ENCODE data around the gene HNRNPA0. TPM values are rescaled to one million over a fixed set of nuclear protein-coding genes. Genes with fewer than 3 reads are reported as not detected.

Gene HNRNPA0
- total and polyA plus RNA-seq, 3 experiments from 2014 or later = 20.1 to 45.9 (median 42.7) TPM

GRCh38 chr5:137733006-137733405 lies 21.2 kb downstream of the HNRNPA0 start:
- Mint-ChIP-seq H3K36me3 (peaks cover 1 to 7% (median 2%) of the 10 kb centered on the region in 3 donors), H3K9me3 (no peaks in the 10 kb centered on the region), H3K27me3 (no peaks in the 10 kb centered on the region), H3K4me3 (peak overlapping the region in 1 of 7 donors; percentile 68), H3K4me1 (peaks cover 0 to 11% (median 0%) of the 10 kb centered on the region in 3 donors), H3K27ac (no peak overlapping the region)
- Histone ChIP-seq H3K9me3 (ENCODE audit: low read length) (no peaks in the 10 kb centered on the region), H3K36me3 (ENCODE audit: insufficient read depth, low read length) (no peaks in the 10 kb centered on the region), H3K4me3 (ENCODE audit: low read length) (no peak overlapping the region), H3K27ac (ENCODE audit: low read depth, low read length) (no peak overlapping the region), H3K27me3 (ENCODE audit: insufficient read depth, low read length, poor library complexity, severe bottlenecking) (no peaks in the 10 kb centered on the region), H3K4me1 (ENCODE audit: insufficient read depth, low read length) (peaks cover 51% of the 10 kb centered on the region)
- POLR2A ChIA-PET = no interaction called here
- CTCF ChIA-PET = interaction anchor here (1.3 to 2.4 kb wide), 3 partner anchors 10 to 73 kb away, joined by 3 to 10 read pairs (median 5); no protein-coding TSS in a partner anchor
- no peak for DNase-seq

GRCh38 chr5:137731176-137731575 lies 23.0 kb downstream of the HNRNPA0 start:
- peaks cover 33% of the 10 kb centered on the region for H3K4me1 ChIP-seq (ENCODE audit: insufficient read depth, low read length)

GRCh38 chr5:137730336-137730735 lies 23.8 kb downstream of the HNRNPA0 start:
- Histone ChIP-seq H3K36me3 (ENCODE audit: insufficient read depth, low read length) (no peaks in the 10 kb centered on the region), H3K27ac (ENCODE audit: low read depth, low read length) (no peak overlapping the region), H3K4me1 (ENCODE audit: insufficient read depth, low read length) (peaks cover 29% of the 10 kb centered on the region), H3K9me3 (ENCODE audit: low read length) (no peaks in the 10 kb centered on the region), H3K27me3 (ENCODE audit: insufficient read depth, low read length, poor library complexity, severe bottlenecking) (no peaks in the 10 kb centered on the region), H3K4me3 (ENCODE audit: low read length) (no peak overlapping the region)
- H3K27me3 Mint-ChIP-seq = no peaks in the 10 kb centered on the region
- peaks cover 0 to 11% (median 0%) of the 10 kb centered on the region in 3 donors for H3K4me1 Mint-ChIP-seq
- no peak for DNase-seq
- ChIA-PET POLR2A (no interaction called here), CTCF (interaction anchor here (0.7 kb wide), 1 partner anchor 13 kb away, joined by 3 read pairs; no protein-coding TSS in a partner anchor)
- H3K9me3 Mint-ChIP-seq = no peaks in the 10 kb centered on the region
- H3K27ac Mint-ChIP-seq = no peak overlapping the region
- H3K36me3 Mint-ChIP-seq = peaks cover 1 to 5% (median 2%) of the 10 kb centered on the region in 3 donors
- no peak overlapping the region for H3K4me3 Mint-ChIP-seq

More at GRCh38 chr5:137731176-137731575, 23.0 kb downstream of the HNRNPA0 start:
- H3K36me3 Mint-ChIP-seq = peaks cover 1 to 5% (median 2%) of the 10 kb centered on the region in 3 donors
- DNase-seq = no peak
- no peak overlapping the region for H3K4me3 Mint-ChIP-seq
- no peaks in the 10 kb centered on the region for H3K36me3 ChIP-seq (ENCODE audit: insufficient read depth, low read length)
- no peak overlapping the region for H3K4me3 ChIP-seq (ENCODE audit: low read length)
- no peaks in the 10 kb centered on the region for H3K9me3 Mint-ChIP-seq
- peaks cover 0 to 11% (median 0%) of the 10 kb centered on the region in 3 donors for H3K4me1 Mint-ChIP-seq
- no peaks in the 10 kb centered on the region for H3K27me3 Mint-ChIP-seq
- no peak overlapping the region for H3K27ac ChIP-seq (ENCODE audit: low read depth, low read length)
- ChIA-PET POLR2A (no interaction called here), CTCF (interaction anchor here (1.9 kb wide), 1 partner anchor 11 kb away, joined by 5 read pairs; no protein-coding TSS in a partner anchor)
- H3K27me3 ChIP-seq (ENCODE audit: insufficient read depth, low read length, poor library complexity, severe bottlenecking) = no peaks in the 10 kb centered on the region
- no peaks in the 10 kb centered on the region for H3K9me3 ChIP-seq (ENCODE audit: low read length)
- peak overlapping the region in 1 of 8 donors; percentile 1 for H3K27ac Mint-ChIP-seq

GRCh38 chr5:137728048-137728447 lies 26.1 kb downstream of the HNRNPA0 start:
- Histone ChIP-seq H3K4me3 (ENCODE audit: low read length) (no peak overlapping the region), H3K36me3 (ENCODE audit: insufficient read depth, low read length) (no peaks in the 10 kb centered on the region), H3K9me3 (ENCODE audit: low read length) (no peaks in the 10 kb centered on the region), H3K27ac (ENCODE audit: low read depth, low read length) (no peak overlapping the region), H3K27me3 (ENCODE audit: insufficient read depth, low read length, poor library complexity, severe bottlenecking) (no peaks in the 10 kb centered on the region), H3K4me1 (ENCODE audit: insufficient read depth, low read length) (peaks cover 13% of the 10 kb centered on the region)
- Mint-ChIP-seq H3K4me1 (no peaks in the 10 kb centered on the region), H3K36me3 (peaks cover 1 to 5% (median 2%) of the 10 kb centered on the region in 3 donors), H3K4me3 (no peak overlapping the region), H3K9me3 (no peaks in the 10 kb centered on the region), H3K27me3 (no peaks in the 10 kb centered on the region), H3K27ac (no peak overlapping the region)
- ChIA-PET CTCF (interaction anchor here (0.9 to 1.4 kb wide), 3 partner anchors 15 to 67 kb away, joined by 3 read pairs; no protein-coding TSS in a partner anchor), POLR2A (no interaction called here)
- DNase-seq = no peak

- Mint-ChIP-seq H3K27ac (no peak overlapping the region), H3K4me3 (no peak overlapping the region), H3K36me3 (peaks cover 1 to 5% (median 2%) of the 10 kb centered on the region in 3 donors), H3K27me3 (no peaks in the 10 kb centered on the region), H3K4me1 (no peaks in the 10 kb centered on the region), H3K9me3 (no peaks in the 10 kb centered on the region)
- ChIA-PET CTCF (interaction anchor here (0.9 to 1.3 kb wide), 3 partner anchors 14 to 24 kb away, joined by 3 to 5 read pairs (median 3); no protein-coding TSS in a partner anchor), POLR2A (no interaction called here)
- Histone ChIP-seq H3K4me3 (ENCODE audit: low read length) (no peak overlapping the region), H3K27ac (ENCODE audit: low read depth, low read length) (no peak overlapping the region), H3K4me1 (ENCODE audit: insufficient read depth, low read length) (peaks cover 9% of the 10 kb centered on the region), H3K9me3 (ENCODE audit: low read length) (no peaks in the 10 kb centered on the region), H3K36me3 (ENCODE audit: insufficient read depth, low read length) (no peaks in the 10 kb centered on the region), H3K27me3 (ENCODE audit: insufficient read depth, low read length, poor library complexity, severe bottlenecking) (no peaks in the 10 kb centered on the region)
- DNase-seq = no peak
These were observed 26.5 kb downstream of the HNRNPA0 start for GRCh38 chr5:137727623-137728022.

- H3K4me1 Mint-ChIP-seq = no peaks in the 10 kb centered on the region
These were observed 29.9 kb downstream of the HNRNPA0 start for GRCh38 chr5:137724251-137724650.

GRCh38 chr5:137718611-137719010 lies 35.6 kb downstream of the HNRNPA0 start:
- Histone ChIP-seq H3K9me3 (ENCODE audit: low read length) (no peaks in the 10 kb centered on the region), H3K27ac (ENCODE audit: low read depth, low read length) (no peak overlapping the region), H3K4me1 (ENCODE audit: insufficient read depth, low read length) (no peaks in the 10 kb centered on the region), H3K36me3 (ENCODE audit: insufficient read depth, low read length) (no peaks in the 10 kb centered on the region), H3K27me3 (ENCODE audit: insufficient read depth, low read length, poor library complexity, severe bottlenecking) (no peaks in the 10 kb centered on the region), H3K4me3 (ENCODE audit: low read length) (no peak overlapping the region)
- no peaks in the 10 kb centered on the region for H3K4me1 Mint-ChIP-seq
- H3K27me3 Mint-ChIP-seq = no peaks in the 10 kb centered on the region
- H3K27ac Mint-ChIP-seq = no peak overlapping the region
- no peak overlapping the region for H3K4me3 Mint-ChIP-seq
- DNase-seq = no peak
- peaks cover 0 to 9% (median 4%) of the 10 kb centered on the region in 5 donors for H3K9me3 Mint-ChIP-seq
- H3K36me3 Mint-ChIP-seq = peaks cover 16 to 26% (median 21%) of the 10 kb centered on the region in 3 donors
- POLR2A ChIA-PET = no interaction called here
- CTCF ChIA-PET = interaction anchor here (0.5 kb wide), 1 partner anchor 24 kb away, joined by 3 read pairs; no protein-coding TSS in a partner anchor

More at GRCh38 chr5:137724251-137724650, 29.9 kb downstream of the HNRNPA0 start:
- H3K9me3 ChIP-seq (ENCODE audit: low read length) = no peaks in the 10 kb centered on the region
- no peaks in the 10 kb centered on the region for H3K9me3 Mint-ChIP-seq
- H3K27me3 Mint-ChIP-seq = no peaks in the 10 kb centered on the region
- POLR2A ChIA-PET = no interaction called here
- H3K36me3 ChIP-seq (ENCODE audit: insufficient read depth, low read length) = no peaks in the 10 kb centered on the region
- no peak overlapping the region for H3K27ac ChIP-seq (ENCODE audit: low read depth, low read length)
- CTCF ChIA-PET = interaction anchor here (1.1 kb wide), 1 partner anchor 64 kb away, joined by 3 read pairs; no protein-coding TSS in a partner anchor
- H3K4me1 ChIP-seq (ENCODE audit: insufficient read depth, low read length) = no peaks in the 10 kb centered on the region
- no peak for DNase-seq
- no peak overlapping the region for H3K4me3 ChIP-seq (ENCODE audit: low read length)
- no peaks in the 10 kb centered on the region for H3K27me3 ChIP-seq (ENCODE audit: insufficient read depth, low read length, poor library complexity, severe bottlenecking)
- peaks cover 0 to 9% (median 0%) of the 10 kb centered on the region in 3 donors for H3K36me3 Mint-ChIP-seq
- no peak overlapping the region for H3K4me3 Mint-ChIP-seq
- H3K27ac Mint-ChIP-seq = no peak overlapping the region

- CTCF ChIA-PET = no interaction called here
- Histone ChIP-seq H3K4me1 (ENCODE audit: insufficient read depth, low read length) (no peaks in the 10 kb centered on the region), H3K9me3 (ENCODE audit: low read length) (no peaks in the 10 kb centered on the region), H3K36me3 (ENCODE audit: insufficient read depth, low read length) (no peaks in the 10 kb centered on the region), H3K4me3 (ENCODE audit: low read length) (no peak overlapping the region), H3K27ac (ENCODE audit: low read depth, low read length) (no peak overlapping the region), H3K27me3 (ENCODE audit: insufficient read depth, low read length, poor library complexity, severe bottlenecking) (no peaks in the 10 kb centered on the region)
- H3K9me3 Mint-ChIP-seq = peaks cover 2 to 15% (median 10%) of the 10 kb centered on the region in 5 donors
- H3K27me3 Mint-ChIP-seq = peaks cover 0 to 4% of the 10 kb centered on the region in 2 donors
- peaks cover 21 to 36% (median 35%) of the 10 kb centered on the region in 3 donors for H3K36me3 Mint-ChIP-seq
- POLR2A ChIA-PET = no interaction called here
- H3K4me3 Mint-ChIP-seq = no peak overlapping the region
- no peak for DNase-seq
- no peak overlapping the region for H3K27ac Mint-ChIP-seq
- no peaks in the 10 kb centered on the region for H3K4me1 Mint-ChIP-seq
These were observed 37.8 kb downstream of the HNRNPA0 start for GRCh38 chr5:137716337-137716736.

Data from CD8-positive, alpha-beta memory T cell (primary cell).